ENCODE results near the gene DDX25. TPM values are rescaled to one million over a fixed set of nuclear protein-coding genes. Genes with fewer than 3 reads are reported as not detected.
A peak's percentile ranks its signal among the peaks of the same experiment; 100 is the strongest.

The DDX25 gene
- total and polyA plus RNA-seq, 9 of the 15 experiments (the other 6 are each of a cell fraction or from before 2014, with no cell fraction given) = not detected

GRCh38 chr11:125881291-125881690, 23.0 kb upstream of the DDX25 start:
- intact Hi-C loops (cut with micrococcal nuclease) (no loop called here), in situ Hi-C loops (cut with MboI) (loop anchor here (25.0 kb wide), 1 partner anchor 919 kb away; the partner anchor contains the start of gene CCDC15)
- H3K36me3 ChIP-seq (ENCODE audit: control insufficient read depth, insufficient read depth, low read length) = no peaks in the 10 kb centered on the region
- FAIRE-seq = no peak
- no peaks in the 10 kb centered on the region for H3K79me2 ChIP-seq (ENCODE audit: control insufficient read depth, insufficient read depth, low read length)
- no peak overlapping the region for H3K4me3 ChIP-seq
- 0% methylated on average over 1 of the region's 1 CpG for WGBS (ENCODE audit: insufficient coverage, low coverage, missing lambda C conversion rate)
- H4K20me1 ChIP-seq (replicated peaks; ENCODE audit: control insufficient read depth, insufficient read depth, low read length) = no peaks in the 10 kb centered on the region
- no peaks in the 10 kb centered on the region for H3K9me3 ChIP-seq (replicated peaks; ENCODE audit: control insufficient read depth, insufficient read depth, low read depth, low read length)
- no peak overlapping the region for H2AFZ ChIP-seq (ENCODE audit: low read depth, low read length)
- H3K4me1 ChIP-seq (replicated peaks in 1 of 2; ENCODE audit: control insufficient read depth in 2 of 2, insufficient read depth in 2 of 2, low read length in 2 of 2) = peaks cover 0 to 3% of the 10 kb centered on the region in 2 experiments; a peak in 2 of 5 replicates
- DNase-seq (ENCODE audit: extremely low read depth in 1 of 4, low spot score in 3 of 4) = peak in 1 of 4 experiments; percentile 10
- CTCF ChIA-PET (ENCODE audit: low intra/inter-chr PET ratio) = no interaction called here
- no peak for TF ChIP-seq MBD2 (IDR thresholded peaks at IDR 0.05; ENCODE audit: borderline replicate concordance, low read depth)
- TF ChIP-seq CBFA2T3 (IDR thresholded peaks at IDR 0.05) = peak; percentile 73
- TF ChIP-seq PCBP2 (IDR thresholded peaks at IDR 0.05; ENCODE audit: low read depth, low read length, poor library complexity, severe bottlenecking) = no peak
- 0 out of 2 replicates have a peak, but pooled peaks have one; percentile 26 for TF ChIP-seq FOSL1 (tag; conservative IDR thresholded peaks at IDR 0.05)
- TF ChIP-seq BRD9 (IDR thresholded peaks at IDR 0.05; ENCODE audit: low read depth, partially characterized antibody) = no peak
- TF ChIP-seq TAL1 (IDR thresholded peaks at IDR 0.05) = peak; percentile 30
- 0 out of 2 replicates have a peak, but pooled peaks have one; percentile 36 for TF ChIP-seq TEAD4 (IDR thresholded peaks at IDR 0.05; ENCODE audit: low read length)
- no peak for TF ChIP-seq TEAD4 (CRISPR knock-in tag; IDR thresholded peaks at IDR 0.05; ENCODE audit: borderline replicate concordance)
- TF ChIP-seq TCF3 (CRISPR knock-in tag; IDR thresholded peaks at IDR 0.05) = peak; percentile 20; the same call in 1 of the 2 replicates
- no TSS peak for BruUV-seq (replicated peaks)
- no peaks in the 10 kb centered on the region for H3K9me1 ChIP-seq (ENCODE audit: control insufficient read depth, insufficient read depth, low read length)
- no peak overlapping the region for H3K4me2 ChIP-seq (ENCODE audit: insufficient read depth, low read length)
- ATAC-seq = no peak; the same call in 2 of the 3 replicates
- no peak overlapping the region for H3K27ac ChIP-seq (ENCODE audit: extremely low read depth, low read depth, low read length)
- no peak overlapping the region for H3K9ac ChIP-seq (ENCODE audit: insufficient read depth in 1 of 2, low read depth in 2 of 2, low read length in 2 of 2)
- POLR2A ChIA-PET = interaction anchor here (0.7 to 1.0 kb wide), 3 partner anchors 9 to 132 kb away, joined by 3 read pairs; no protein-coding TSS in a partner anchor
- H3K27me3 ChIP-seq (ENCODE audit: control insufficient read depth in 2 of 2, insufficient read depth in 2 of 2, low read length in 2 of 2) = peaks cover 0 to 8% of the 10 kb centered on the region in 2 experiments; a peak in 2 of 5 replicates

Data from K562 (cell line).